MM.1S (cell line): ENCODE results near the gene GALNT9.

Experiments used
- DNase-seq: peaks from one replicate; pipeline ENCODE4 v3.0.0-alpha.2; 2015
- H2AFZ ChIP-seq: fragments of 300-600 bp; sonication (generic); 2 replicates; pipeline ENCODE4 v1.6.0; 2016; ENCODE audit warnings: antibody characterized with exemption, low read length
- H3F3A ChIP-seq: fragments of 300-600 bp; sonication (generic); 2 replicates; pipeline ENCODE4 v1.6.1; 2016; ENCODE audit warnings: mild to moderate bottlenecking, antibody characterized with exemption, low read length, moderate library complexity, mixed read lengths; ENCODE audit not compliant: insufficient read depth
- H3K27ac ChIP-seq: fragments of 300-600 bp; sonication (generic); 2 replicates; pipeline ENCODE4 v1.5.1; 2016; ENCODE audit warnings: mild to moderate bottlenecking, low read length
- H3K27me3 ChIP-seq: fragments of 300-600 bp; sonication (generic); replicated peaks from 2 replicates; pipeline ENCODE4 v1.6.0; 2016; ENCODE audit warnings: low read length; ENCODE audit not compliant: insufficient read depth
- H3K36me3 ChIP-seq: fragments of 300-600 bp; sonication (generic); replicated peaks from 2 replicates; pipeline ENCODE4 v1.6.1; 2016; ENCODE audit warnings: mild to moderate bottlenecking, low read length, mixed read lengths; ENCODE audit not compliant: insufficient read depth
- H3K4me1 ChIP-seq: fragments of 300-600 bp; sonication (generic); 2 replicates; pipeline ENCODE4 v1.6.1; 2016; ENCODE audit warnings: low read length, mixed read lengths
- H3K4me2 ChIP-seq: fragments of 300-600 bp; sonication (generic); 2 replicates; pipeline ENCODE4 v1.6.0; 2016; ENCODE audit warnings: low read depth, low read length
- H3K4me3 ChIP-seq: fragments of 300-600 bp; sonication (generic); 2 replicates; pipeline ENCODE4 v1.5.1; 2016; ENCODE audit warnings: low read length, mixed read lengths
- H3K79me2 ChIP-seq: fragments of 300-600 bp; sonication (generic); 2 replicates; pipeline ENCODE4 v1.6.1; 2016; ENCODE audit warnings: mixed run types, low read length, mixed read lengths
- H3K9ac ChIP-seq: fragments of 300-600 bp; sonication (generic); 2 replicates; pipeline ENCODE4 v1.6.1; 2016; ENCODE audit warnings: low read length, mixed read lengths
- H3K9me2 ChIP-seq: fragments of 300-600 bp; sonication (generic); replicated peaks from 2 replicates; pipeline ENCODE4 v1.6.1; 2016; ENCODE audit warnings: mild to moderate bottlenecking, low read length, mixed read lengths; ENCODE audit not compliant: insufficient read depth
- H3K9me3 ChIP-seq: fragments of 300-600 bp; sonication (generic); replicated peaks from 2 replicates; pipeline ENCODE4 v1.6.1; 2016; ENCODE audit warnings: mild to moderate bottlenecking, low read length, mixed read lengths; ENCODE audit not compliant: insufficient read depth
- H4K20me1 ChIP-seq: fragments of 300-600 bp; sonication (generic); 2 replicates; pipeline ENCODE4 v1.6.1; 2016; ENCODE audit warnings: mild to moderate bottlenecking, low read length, moderate library complexity, mixed read lengths; ENCODE audit not compliant: insufficient read depth
- CTCF ChIP-seq: fragments of 300-600 bp; sonication (generic); IDR thresholded peaks from 2 replicates; pipeline ENCODE4 v1.5.1; 2016; ENCODE audit warnings: antibody characterized with exemption, low read length, mixed read lengths
- EZH2 ChIP-seq: fragments of 300-600 bp; sonication (generic); optimal IDR thresholded peaks from 2 replicates; pipeline ENCODE3; 2017; ENCODE audit warnings: low read depth, mild to moderate bottlenecking, antibody characterized with exemption, low read length, mixed read lengths
- EZH2phosphoT487 ChIP-seq: fragments of 300-600 bp; sonication (generic); IDR thresholded peaks from 2 replicates; pipeline ENCODE4 v1.6.1; 2018; ENCODE audit warnings: antibody characterized with exemption, low read length

Gene GALNT9

DNA sequence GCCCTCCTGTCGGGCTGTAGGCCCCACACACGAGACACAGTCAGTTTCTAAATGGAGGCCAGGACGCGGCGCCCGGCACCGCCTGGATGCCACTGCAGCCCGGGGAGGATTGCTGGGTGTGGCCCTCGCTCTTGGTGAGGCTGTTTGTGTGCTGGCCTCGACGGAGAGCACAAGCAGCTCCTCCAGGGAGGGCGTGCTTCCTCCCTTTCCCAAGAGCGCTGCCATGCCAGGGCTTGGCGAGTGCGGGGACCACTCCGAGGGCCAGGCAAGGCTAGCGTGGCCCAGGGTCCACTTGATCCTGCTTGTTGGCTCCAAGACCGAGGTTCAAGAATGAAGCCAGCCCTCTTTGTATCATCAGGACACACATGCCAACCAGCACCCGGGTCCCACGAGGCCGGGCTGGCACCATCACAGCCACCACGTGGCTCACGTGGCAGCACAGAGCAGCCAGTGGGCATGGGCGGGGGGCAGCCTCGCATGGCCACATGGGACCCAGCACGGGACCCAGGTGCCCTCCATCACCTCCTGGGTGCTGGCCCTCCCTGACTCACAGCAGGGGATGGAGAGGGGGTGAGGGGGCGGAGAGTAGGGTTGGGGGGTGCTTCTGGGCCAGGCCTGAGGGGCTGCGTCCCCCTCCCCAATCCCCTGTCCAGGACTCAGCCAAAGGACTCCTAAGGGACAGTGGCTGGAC, 113.9 kb downstream of the GALNT9 start:
- no peaks in the 10 kb centered on the region for H3K9me2 ChIP-seq
- no peak overlapping the region for H3K4me2 ChIP-seq

DNA sequence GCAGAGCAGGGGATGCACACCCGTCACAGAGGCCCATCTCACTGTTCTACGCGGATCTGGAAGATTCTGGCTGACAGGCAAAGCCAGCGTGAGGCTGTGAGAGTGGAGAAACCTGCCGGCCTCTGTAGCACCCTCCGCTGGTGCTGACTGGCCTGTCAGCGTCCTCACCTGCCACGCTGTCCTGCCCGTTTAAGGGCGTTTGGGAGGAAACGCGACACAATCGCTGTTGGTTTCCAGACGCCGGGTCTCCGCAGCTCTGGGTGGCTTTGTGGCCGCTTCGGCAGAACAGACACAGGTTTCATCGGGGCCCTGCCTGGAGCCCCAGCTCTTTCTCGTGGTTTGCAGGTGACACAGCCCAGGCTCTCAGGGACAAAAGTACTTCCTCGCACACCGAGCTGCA, 114.5 kb downstream of the GALNT9 start:
- Histone ChIP-seq H3K9me3 (no peaks in the 10 kb centered on the region), H3F3A (no peaks in the 10 kb centered on the region), H3K27ac (no peak overlapping the region), H3K36me3 (no peaks in the 10 kb centered on the region), H4K20me1 (no peaks in the 10 kb centered on the region), H3K4me1 (no peaks in the 10 kb centered on the region), H3K9ac (no peak overlapping the region), H3K9me2 (no peaks in the 10 kb centered on the region), H2AFZ (no peak overlapping the region), H3K27me3 (no peaks in the 10 kb centered on the region; the same call in 1 of the 2 replicates), H3K4me3 (no peak overlapping the region), H3K79me2 (no peaks in the 10 kb centered on the region), H3K4me2 (no peak overlapping the region)
- DNase-seq = no peak
- TF ChIP-seq EZH2phosphoT487 (no peak), EZH2 (no peak), CTCF (no peak)

More for the DNA sequence above, 113.9 kb downstream of the GALNT9 start:
- Histone ChIP-seq H3F3A (no peaks in the 10 kb centered on the region), H2AFZ (no peak overlapping the region), H4K20me1 (no peaks in the 10 kb centered on the region), H3K27ac (no peak overlapping the region), H3K79me2 (no peaks in the 10 kb centered on the region), H3K36me3 (no peaks in the 10 kb centered on the region), H3K9ac (no peak overlapping the region), H3K9me3 (no peaks in the 10 kb centered on the region), H3K4me3 (no peak overlapping the region), H3K4me1 (no peaks in the 10 kb centered on the region), H3K27me3 (no peaks in the 10 kb centered on the region; the same call in 1 of the 2 replicates)
- no peak for DNase-seq
- TF ChIP-seq CTCF (no peak), EZH2 (no peak), EZH2phosphoT487 (no peak)

DNA sequence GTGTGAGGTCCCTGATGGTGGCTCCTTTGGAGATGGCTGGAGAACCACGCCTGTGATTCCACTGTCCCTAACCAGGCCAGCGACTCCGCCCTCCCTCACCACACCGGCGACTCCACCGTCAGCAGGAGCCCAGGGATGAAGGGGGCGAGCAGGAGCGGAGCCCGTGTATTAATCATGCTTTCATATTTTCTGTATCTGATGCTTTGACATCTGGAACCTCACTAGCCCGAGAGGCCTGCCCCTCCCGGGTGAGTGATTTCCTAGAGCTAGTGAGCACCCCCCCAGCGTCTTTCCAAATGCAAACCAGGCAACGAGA, 115.3 kb downstream of the GALNT9 start:
- no peak overlapping the region for H3K9ac ChIP-seq
- H3K9me2 ChIP-seq = no peaks in the 10 kb centered on the region
- H3K27me3 ChIP-seq = no peaks in the 10 kb centered on the region; the same call in 1 of the 2 replicates
- no peak overlapping the region for H2AFZ ChIP-seq
- no peaks in the 10 kb centered on the region for H3K79me2 ChIP-seq
- H3K36me3 ChIP-seq = no peaks in the 10 kb centered on the region
- H3K4me3 ChIP-seq = no peak overlapping the region
- no peaks in the 10 kb centered on the region for H3K9me3 ChIP-seq
- TF ChIP-seq CTCF (no peak), EZH2phosphoT487 (no peak), EZH2 (no peak)
- H3K4me2 ChIP-seq = no peak overlapping the region
- no peak for DNase-seq
- H3F3A ChIP-seq = no peaks in the 10 kb centered on the region
- no peaks in the 10 kb centered on the region for H4K20me1 ChIP-seq
- no peak overlapping the region for H3K27ac ChIP-seq
- no peaks in the 10 kb centered on the region for H3K4me1 ChIP-seq
